SK-N-SH (cell line): Measurements from ENCODE around the gene METRNL.

Source experiments
- CTCF ChIP-seq: fragments of 200-600 bp; sonication (generic); IDR thresholded peaks from 2 replicates; pipeline ENCODE4 v1.6.1; 2017; ENCODE audit warnings: antibody characterized with exemption, mild to moderate bottlenecking, moderate library complexity
- EP300 ChIP-seq, 2 experiments: IDR thresholded peaks; 2 replicates each; pipeline versions ENCODE4 v1.4.0 to v1.6.1; 2012; ENCODE audit warnings: borderline replicate concordance in 1 of 2, low read depth in 1 of 2, low read length in 1 of 2
- MEF2A ChIP-seq: IDR thresholded peaks from 2 replicates; pipeline ENCODE4 v1.4.0; 2012; ENCODE audit warnings: low read depth, borderline replicate concordance
- RFX5 ChIP-seq: IDR thresholded peaks from 2 replicates; pipeline ENCODE4 v1.6.1; 2012; ENCODE audit warnings: mild to moderate bottlenecking, improper control_type of control experiment, low read length
- RXRA ChIP-seq: IDR thresholded peaks from 2 replicates; pipeline ENCODE4 v1.4.0; 2012; ENCODE audit warnings: low read depth, mild to moderate bottlenecking, borderline replicate concordance
- YY1 ChIP-seq: IDR thresholded peaks from 2 replicates; pipeline ENCODE4 v1.4.0; 2012; ENCODE audit warnings: low read depth, mild to moderate bottlenecking
- ZBTB33 ChIP-seq: IDR thresholded peaks from 2 replicates; pipeline ENCODE4 v1.4.0; 2012; ENCODE audit warnings: low read depth, borderline replicate concordance

- TF ChIP-seq CTCF, result no peak
- TF ChIP-seq RXRA, result no peak
- no peak for TF ChIP-seq RFX5
- TF ChIP-seq MEF2A, result no peak
- no peak for TF ChIP-seq ZBTB33
- TF ChIP-seq YY1, result no peak
- TF ChIP-seq EP300 (IDR thresholded peaks at IDR 0.05; ENCODE audit: borderline replicate concordance in 1 of 2, low read depth in 1 of 2, low read length in 1 of 2), result no peak
Observed at GRCh38 chr17:83037084-83037873, 42.1 kb upstream of the METRNL start.
